Stomach (tissue), 4 donors: Measurements from ENCODE around the gene ASCL2.

Source experiments
- EP300 ChIP-seq: sonication (generic); formaldehyde crosslinking; IDR thresholded peaks from one replicate; pipeline ENCODE4 v1.6.1; 2017; ENCODE audit warnings: antibody characterized with exemption
- POLR2A ChIP-seq, 4 donors: fragments of 450-650 bp; IDR thresholded peaks; one replicate each; pipeline ENCODE4 v1.6.1; 2016; ENCODE audit warnings: antibody characterized with exemption in 4 of 4, control low read depth in 2 of 4, mild to moderate bottlenecking in 1 of 4, moderate library complexity in 1 of 4
- TF ChIP-seq, protein P1 (sequence below), 7 experiments: fragments of 450-650 bp in 4 of 7; fragments of 200-600 bp in 3 of 7; sonication (generic) in 3 of 7; IDR thresholded peaks; one replicate each; pipeline ENCODE4 v1.5.1; 2016 to 2019; ENCODE audit warnings: antibody characterized with exemption in 7 of 7, control low read depth in 2 of 7, mild to moderate bottlenecking in 1 of 7

DNA sequence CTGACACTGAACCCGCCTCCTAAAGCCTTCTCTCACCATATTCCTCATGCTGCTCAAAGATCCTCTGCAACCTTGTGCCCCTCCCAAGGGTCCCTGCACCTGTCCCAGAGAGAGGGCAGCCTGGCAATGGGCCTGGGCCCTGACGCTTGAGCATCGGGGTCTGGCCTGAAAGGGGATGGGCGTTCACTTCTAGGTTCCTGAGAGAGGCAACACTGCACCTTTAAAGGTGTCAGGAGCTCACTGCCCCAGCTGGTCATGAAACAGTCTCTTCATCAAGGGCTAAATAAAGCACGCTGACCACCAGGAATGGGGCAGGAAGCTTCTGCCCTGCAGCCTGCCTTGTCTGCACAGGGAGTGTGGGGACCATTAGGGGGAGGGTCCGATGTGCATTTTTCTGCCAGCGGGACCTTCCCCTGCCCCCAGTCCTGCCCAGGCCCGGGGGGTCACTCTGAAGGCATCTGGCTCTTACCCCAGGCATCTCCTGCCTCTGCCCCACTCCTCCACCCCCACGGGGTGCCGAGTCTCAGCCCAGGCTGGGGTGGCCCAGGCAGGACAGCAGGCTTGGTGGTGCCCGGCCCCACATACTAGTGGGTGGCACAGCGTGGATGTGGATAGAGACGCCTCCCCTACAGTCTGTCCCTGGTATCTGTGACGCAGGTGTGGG lies 27.9 kb upstream of the ASCL2 start:
- no peak for TF ChIP-seq POLR2A (IDR thresholded peaks at IDR 0.05)
- TF ChIP-seq EP300, result no peak
- TF ChIP-seq, protein P1, sequence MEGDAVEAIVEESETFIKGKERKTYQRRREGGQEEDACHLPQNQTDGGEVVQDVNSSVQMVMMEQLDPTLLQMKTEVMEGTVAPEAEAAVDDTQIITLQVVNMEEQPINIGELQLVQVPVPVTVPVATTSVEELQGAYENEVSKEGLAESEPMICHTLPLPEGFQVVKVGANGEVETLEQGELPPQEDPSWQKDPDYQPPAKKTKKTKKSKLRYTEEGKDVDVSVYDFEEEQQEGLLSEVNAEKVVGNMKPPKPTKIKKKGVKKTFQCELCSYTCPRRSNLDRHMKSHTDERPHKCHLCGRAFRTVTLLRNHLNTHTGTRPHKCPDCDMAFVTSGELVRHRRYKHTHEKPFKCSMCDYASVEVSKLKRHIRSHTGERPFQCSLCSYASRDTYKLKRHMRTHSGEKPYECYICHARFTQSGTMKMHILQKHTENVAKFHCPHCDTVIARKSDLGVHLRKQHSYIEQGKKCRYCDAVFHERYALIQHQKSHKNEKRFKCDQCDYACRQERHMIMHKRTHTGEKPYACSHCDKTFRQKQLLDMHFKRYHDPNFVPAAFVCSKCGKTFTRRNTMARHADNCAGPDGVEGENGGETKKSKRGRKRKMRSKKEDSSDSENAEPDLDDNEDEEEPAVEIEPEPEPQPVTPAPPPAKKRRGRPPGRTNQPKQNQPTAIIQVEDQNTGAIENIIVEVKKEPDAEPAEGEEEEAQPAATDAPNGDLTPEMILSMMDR (IDR thresholded peaks at IDR 0.05), result no peak
